GM19023 (cell line): ENCODE results near the gene TEC.
"Not testable (repeated sequence)": the region's sequence is repeated elsewhere in the genome, so short reads cannot be mapped to it uniquely, and the experiment has no call there.

Experiments used
- ATAC-seq: cut with Tn5 transposase; IDR thresholded peaks from one replicate; pipeline ENCODE4 v1.9.1; 2021; ENCODE audit warnings: mild to moderate bottlenecking, moderate library complexity; ENCODE audit not compliant: unreplicated experiment

Gene TEC

GRCh38 chr4:48268956-48269860 lies at the start of gene TEC:
Gene TEC, minus strand, starts transcription at chr4:48269838. Its CDS starts 41,224 bp downstream, at chr4:48228614.
- ATAC-seq: peak; percentile 32

- ATAC-seq: no peak
Measured at GRCh38 chr4:48315728-48316630, 46.3 kb upstream of the TEC start.

DNA sequence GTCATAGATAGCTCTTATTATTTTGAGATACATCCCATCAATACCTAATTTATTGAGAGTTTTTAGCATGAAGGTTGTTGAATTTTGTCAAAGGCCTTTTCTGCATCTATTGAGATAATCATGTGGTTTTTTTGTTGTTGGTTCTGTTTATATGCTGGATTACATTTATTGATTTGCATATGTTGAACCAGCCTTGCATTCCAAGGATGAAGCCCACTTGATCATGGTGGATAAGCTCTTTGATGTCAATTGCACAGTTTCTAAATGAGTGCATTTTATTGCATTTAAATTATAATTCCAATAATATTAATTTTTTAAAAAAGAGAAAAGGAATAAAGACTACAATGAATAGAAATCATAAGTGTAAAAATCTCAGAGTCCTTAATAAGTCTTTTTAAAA lies 45.1 kb upstream of the TEC start:
- not testable (repeated sequence) for ATAC-seq

DNA sequence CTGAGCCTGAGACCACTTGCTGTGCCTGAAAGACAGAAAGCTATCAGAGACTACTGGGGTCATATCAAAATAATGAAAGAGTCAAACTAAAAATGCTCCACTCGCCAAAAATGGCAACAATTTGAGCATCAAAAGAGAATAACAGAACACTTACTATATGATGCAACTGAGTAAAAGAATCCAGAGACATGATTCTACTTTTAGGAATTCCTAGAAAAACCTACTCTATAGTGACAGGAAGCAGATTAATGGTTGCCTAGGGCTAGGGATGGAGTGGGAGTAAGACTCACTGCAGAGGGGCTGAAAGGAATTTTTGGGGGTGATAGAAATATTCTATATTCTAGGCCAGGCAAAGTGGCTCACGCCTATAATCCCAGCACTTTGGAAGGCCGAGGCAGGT lies 42.3 kb upstream of the TEC start:
- no peak for ATAC-seq

- ATAC-seq: no peak
Measured at GRCh38 chr4:48308901-48309300, 39.3 kb upstream of the TEC start.

DNA sequence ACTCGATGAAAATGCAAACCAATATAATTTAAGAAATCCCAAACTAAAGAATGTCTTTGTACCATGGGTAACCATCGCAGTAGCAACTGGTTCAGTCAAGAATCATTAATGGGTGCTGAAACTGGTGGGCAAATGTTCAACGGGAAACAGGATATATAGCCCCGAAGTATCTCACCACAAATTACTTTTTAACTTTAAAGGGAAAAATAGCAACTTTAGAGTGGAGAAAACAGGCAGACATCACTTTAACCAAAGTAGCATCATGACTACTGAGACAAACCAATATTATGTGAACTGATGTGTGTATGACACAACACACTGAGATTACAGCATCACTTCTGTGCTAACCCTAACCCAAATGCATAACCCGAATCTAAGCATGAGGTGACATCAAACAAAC lies 37.9 kb upstream of the TEC start:
- no peak for ATAC-seq

DNA sequence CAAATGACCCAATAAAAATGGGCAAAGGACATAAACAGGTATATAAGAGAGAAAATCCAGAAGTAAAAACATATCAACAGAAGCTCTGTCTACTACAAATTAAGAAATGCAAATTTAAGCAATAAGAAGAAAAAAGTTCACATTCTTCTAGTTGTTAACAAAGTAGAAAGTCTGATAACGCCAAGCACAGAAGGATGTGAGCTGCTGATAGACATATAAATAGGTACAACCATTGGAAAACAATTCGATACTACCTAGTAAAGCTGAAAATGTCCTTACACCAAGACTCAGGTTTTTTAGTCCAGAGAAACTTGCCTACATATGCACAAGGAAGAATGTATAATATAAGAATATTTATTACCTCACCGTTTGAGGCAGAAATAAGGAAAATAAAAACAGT lies 35.9 kb upstream of the TEC start:
- no peak for ATAC-seq

DNA sequence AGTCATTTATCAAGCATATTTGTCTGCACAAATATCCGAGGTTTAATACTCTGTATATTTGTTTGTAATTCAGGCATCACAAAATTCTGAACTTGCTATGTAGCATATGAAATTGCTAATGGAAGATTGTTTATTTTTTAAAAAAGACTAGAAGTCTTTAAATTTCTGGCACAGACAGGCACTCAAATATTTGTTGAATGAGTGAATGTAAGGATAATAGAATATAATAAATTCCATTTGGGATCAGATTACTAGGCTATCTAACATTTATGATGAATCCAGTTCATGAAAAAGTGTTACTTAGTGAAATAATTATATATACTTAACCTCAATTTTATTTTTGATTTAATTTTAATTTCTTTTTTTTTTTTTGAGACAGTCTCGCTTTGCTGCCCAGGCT lies 30.4 kb upstream of the TEC start:
- ATAC-seq: no peak

DNA sequence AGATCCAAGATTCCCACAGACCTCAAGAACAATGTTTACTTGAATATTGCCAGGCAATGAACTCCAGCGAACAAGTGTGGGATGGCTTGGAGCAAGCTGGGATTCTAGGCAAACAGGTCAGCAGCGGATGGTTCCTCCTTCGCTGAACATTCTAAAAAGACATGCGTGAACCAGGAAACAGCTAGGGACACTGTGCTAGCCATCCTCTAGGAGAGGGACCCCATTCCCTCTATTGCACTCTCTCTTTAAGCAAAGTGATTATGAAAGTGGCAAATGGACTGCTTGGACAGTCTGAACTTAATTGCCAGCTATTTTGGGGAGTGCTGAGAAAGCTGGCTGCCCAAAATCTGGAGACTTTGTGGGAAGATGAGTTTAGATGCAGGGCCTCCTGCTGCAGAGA lies 29.9 kb upstream of the TEC start:
- no peak for ATAC-seq

DNA sequence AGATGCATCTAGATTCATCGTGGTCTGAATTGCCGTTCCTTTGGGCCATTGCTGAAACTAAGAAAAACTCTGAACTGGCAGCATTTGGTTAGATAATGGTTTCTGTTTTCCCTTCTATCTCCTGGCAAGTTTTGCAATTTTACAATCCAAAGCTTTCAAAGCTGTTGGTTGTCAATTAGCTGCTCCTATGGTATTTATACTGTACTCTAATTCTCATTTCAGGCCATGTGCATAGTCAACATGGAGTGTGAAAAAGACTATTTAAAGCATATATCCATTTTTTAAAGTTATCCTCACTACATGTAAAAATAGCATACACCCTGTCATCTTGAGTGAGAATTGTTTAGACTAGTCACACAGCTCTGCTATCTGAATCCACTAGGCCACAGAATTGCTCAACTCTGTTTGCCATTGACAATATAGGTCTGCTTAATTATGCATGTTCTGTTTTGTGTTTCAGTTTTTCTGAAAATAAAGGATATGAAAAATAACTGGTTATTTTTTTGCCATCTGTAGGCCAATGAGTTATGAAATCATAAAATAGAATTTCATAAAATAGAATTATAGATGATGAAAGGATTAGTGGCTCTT lies 27.7 kb upstream of the TEC start:
- no peak for ATAC-seq

- ATAC-seq: peak; percentile 89
Measured at GRCh38 chr4:48296365-48296764, 26.7 kb upstream of the TEC start.

GRCh38 chr4:48295116-48295515 lies 25.5 kb upstream of the TEC start:
- no peak for ATAC-seq

- ATAC-seq: not testable (repeated sequence)
Measured at GRCh38 chr4:48292218-48292790, 22.7 kb upstream of the TEC start.

GRCh38 chr4:48290146-48290772 lies 20.6 kb upstream of the TEC start:
- no peak for ATAC-seq

GRCh38 chr4:48286060-48286459 lies 16.4 kb upstream of the TEC start:
- not testable (repeated sequence) for ATAC-seq

DNA sequence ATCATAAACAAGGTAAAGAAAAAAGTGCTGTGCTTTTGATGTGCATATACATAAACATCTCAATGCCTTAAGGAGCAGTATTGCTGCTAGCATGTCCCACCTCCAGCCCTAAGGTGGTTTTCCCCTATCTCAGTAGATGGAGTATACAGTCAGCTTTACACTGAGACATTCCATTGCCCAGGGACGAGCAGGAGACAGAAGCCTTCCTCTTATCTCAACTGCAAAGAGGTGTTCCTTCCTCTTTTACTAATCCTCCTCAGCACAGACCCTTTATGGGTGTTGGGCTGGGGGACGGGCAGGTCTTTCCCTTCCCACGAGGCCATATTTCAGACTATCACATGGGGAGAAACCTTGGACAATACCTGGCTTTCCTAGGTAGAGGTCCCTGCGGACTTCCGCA lies 16.0 kb upstream of the TEC start:
- not testable (repeated sequence) for ATAC-seq

GRCh38 chr4:48275686-48276085 lies 6.0 kb upstream of the TEC start:
- no peak for ATAC-seq

DNA sequence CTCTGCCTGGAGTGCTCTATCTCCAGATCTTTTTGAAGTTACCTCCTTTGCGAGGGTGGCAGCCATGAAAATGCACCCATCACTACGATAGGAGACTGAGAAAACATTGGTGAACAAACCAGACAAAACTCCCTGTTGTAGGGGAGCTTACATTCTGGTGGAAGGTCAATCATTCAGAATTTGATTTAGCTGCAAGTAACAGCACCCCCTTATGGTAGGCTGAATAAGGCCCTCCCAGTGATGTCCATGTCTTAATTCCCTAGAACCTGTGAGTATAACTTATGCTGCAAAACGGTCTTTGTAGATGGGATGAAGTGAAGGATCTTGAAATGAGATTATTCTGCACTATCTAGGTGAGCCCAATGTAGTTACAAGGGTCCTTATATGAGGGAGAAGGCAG lies 5.6 kb upstream of the TEC start:
- ATAC-seq: no peak

GRCh38 chr4:48271626-48272025 lies 2.0 kb upstream of the TEC start:
- ATAC-seq: no peak

- no peak for ATAC-seq
Measured at GRCh38 chr4:48270951-48271473, 1.4 kb upstream of the TEC start.
